CD4-positive, alpha-beta T cell treated with Interleukin-2 at 100 ng/mL for 4 hours (primary cell): Measurements from ENCODE around the gene PHEX.
A peak's percentile ranks its signal among the peaks of the same experiment; 100 is the strongest.

ENCODE experiments used
- DNase-seq: peaks from one replicate; pipeline ENCODE4 v3.0.0-alpha.2; 2020; ENCODE audit warnings: low spot score

The PHEX gene

DNA sequence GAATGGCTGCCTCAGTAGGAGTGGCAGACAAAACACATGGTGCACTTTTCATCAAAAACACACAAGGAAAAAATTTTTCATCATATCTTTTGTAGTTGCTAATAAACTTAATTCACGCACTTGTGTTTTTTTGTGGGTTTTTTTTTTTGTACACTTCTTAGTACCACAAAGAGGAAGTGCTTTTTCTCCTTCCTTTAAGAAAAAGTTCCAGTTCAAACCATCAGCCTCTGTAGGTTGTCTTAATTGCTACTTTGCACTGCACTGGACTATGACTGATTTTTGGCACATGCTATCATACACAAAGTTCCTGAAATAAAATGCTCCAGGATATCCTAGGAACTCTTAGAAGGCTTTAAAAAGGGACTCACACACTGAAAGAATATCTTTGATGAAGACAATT lies at the start of gene PHEX:
Gene PHEX (plus strand): TSS at position 242 of the 400 bp plus-strand sequence. CDS start 681 bp downstream, outside the sequence.
- no peak for DNase-seq

DNA sequence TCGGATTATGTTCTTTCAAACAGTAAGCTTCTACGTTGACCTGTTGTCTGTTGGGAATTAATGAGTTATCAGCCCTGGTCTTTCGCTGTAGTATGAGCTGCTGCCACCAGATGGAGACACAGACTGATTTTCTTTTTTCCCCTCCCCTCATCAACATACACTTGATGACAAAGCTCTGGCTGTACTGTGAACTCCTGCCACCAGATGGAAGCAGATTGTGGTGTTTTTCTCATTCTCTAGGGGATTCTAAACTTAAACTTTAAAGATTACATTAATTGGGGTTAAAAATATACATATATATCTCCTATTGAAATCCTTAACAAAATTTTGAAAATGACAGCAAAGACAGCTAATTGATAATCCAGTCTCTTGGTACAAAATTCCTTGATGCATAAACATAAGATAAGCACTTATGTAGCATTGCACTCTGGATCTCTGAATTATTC lies 46.8 kb upstream of the PHEX start:
- DNase-seq: peak; percentile 75

DNA sequence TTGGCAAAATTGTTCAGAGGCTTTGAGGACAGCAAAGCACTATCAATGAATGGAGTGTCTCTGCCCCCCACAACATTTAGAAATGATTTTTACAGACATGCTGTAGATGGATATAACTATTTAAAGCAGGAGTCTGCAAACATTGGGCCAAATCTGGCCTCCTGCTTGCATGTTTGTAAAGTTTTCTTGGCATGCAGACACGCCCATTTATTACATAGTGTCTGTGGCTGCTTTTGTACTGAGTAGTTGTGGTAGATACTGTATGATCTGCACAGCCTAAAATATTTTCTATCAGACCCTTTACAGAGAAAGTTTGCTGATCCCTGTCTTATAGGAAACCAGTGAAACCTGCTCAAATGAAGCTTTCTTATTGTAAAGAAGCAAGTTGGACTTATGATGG lies 45.5 kb upstream of the PHEX start:
- DNase-seq: no peak

DNA sequence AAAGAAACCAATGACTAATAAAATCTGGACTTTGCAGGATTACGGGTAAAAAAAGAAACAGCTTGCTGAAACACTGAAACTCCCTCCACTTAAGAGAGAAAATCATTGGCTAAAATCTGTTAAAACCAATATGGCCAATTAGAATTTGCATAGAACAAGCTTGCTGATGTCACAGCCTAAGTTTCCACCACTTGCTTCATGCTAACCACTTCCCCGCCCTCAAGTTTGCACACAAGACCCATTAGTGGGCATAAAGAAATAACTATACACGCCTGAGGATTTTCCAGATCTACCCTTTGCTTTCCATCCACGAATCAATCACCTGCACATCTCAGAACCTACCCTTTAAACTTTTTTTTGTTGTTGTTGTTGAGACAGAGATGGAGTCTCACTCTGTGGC lies 42.7 kb upstream of the PHEX start:
- DNase-seq: no peak

DNA sequence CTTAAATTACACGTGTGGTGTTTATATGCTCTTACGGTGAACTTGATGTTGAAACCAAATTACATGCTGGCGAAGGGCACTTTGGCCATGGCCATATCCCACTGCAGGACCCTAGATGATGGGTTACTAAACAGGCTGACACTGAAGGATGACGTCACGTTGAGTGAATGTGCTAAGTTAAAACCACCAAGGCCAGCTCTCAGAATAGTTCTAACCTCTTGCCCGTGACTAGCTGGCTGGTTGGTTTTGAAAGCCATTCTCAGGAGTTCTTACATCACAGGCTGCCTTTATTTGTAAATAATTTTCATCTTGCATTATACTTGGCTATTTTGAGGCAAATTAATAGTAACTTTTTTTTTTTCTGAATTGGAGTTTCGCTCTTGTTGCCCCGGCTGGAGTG lies 41.3 kb upstream of the PHEX start:
- no peak for DNase-seq

DNA sequence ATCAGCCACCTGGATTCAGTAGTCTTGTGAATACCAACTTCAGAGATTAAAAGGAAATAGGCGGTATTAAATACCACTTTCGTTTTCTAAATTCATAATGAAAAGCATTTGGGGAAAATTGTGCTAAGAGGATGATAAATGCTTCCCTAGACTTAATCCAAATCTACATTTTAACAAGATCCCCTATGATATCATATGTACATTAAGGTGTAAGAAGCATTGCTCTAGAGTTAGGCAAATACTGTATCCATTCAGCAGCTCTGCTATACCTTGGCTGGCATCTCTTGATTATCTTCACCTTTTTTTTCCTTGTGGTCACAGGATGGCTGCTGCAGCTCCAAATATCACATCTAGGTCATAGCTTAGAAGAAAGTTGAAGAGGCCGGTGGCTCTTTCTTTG lies 40.6 kb upstream of the PHEX start:
- DNase-seq: no peak

DNA sequence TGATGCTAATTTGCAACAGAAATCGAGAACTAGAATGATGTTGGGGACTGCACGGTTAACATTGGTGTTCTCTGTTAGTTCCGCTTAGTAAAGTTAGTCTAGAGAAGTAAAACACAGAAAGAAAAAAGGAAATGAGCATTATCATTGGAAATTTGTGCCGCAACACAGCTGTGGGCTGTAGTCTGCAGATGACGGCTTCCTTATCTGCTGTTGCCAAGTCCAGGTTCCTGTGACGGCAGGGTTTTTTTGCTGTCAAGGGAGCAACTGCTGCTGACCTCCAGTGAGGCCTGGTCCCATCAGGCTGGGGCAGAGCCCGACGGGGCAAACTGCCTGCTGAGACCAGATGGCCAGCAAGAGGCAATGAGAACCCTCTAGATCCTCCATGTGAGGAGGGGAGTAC lies 38.9 kb upstream of the PHEX start:
- no peak for DNase-seq

DNA sequence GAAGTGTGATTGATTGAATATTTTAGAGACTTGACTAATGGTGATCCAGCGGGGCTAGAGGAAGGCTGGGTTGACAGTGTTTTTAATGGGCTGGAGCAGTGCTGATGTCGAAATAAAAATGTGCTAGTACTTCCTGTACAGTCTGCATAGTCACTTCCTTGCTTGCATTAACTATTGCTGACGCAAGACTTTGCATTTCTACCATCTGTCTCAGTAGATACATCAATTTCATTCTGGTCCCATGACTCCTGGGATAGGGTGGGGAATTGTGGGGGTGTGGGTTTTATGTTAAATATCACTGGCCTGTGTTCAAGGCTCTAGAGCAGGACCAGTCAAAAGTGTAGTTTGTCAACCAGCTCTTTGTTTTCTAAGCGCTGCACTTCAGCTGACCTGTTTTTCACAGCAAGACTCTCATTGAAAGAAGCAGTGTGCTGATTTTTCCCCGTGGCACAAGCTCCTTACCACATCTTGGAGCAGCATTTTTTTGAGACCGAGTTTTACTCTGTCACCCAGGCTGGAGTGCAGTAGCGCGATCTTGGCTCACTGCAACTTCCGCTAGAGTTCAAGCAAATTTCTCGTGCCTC lies 35.2 kb upstream of the PHEX start:
- no peak for DNase-seq

DNA sequence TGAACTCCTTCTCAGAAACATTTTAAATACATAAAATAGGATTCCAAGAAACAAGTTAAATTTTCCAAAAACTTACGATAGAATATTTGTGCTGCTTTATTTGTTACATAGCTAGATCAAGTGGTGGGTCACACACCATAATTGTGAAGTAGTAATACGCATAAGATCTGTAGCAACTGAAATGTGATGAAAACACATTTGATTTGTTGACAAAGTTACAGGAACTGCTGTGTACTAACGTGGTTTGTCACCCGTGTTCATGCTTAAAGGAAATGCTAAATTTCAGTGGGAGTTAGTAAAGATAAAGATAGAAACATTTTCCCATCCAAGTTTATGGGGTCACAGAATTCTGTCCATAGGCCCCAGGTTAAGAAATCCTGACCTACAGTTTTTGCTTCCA lies 34.1 kb upstream of the PHEX start:
- no peak for DNase-seq

DNA sequence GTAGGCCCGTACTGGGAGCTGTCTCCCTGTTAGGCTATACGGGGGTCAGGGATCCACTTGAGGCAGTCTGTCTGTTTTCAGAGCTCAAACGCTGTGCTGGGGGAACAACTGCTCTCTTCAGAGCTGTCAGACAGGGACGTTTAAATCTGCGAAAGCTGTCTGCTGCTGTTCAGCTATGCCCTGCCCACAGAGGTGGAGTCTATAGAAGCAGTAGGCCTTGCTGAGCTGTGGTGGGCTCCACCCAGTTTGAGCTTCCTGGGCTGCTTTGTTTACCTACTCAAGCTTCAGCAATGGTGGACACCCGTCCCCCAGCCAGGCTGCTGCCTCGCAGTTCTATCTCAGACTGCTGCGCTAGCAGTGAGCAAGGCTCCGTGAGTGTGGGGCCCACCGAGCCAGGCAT lies 27.3 kb upstream of the PHEX start:
- no peak for DNase-seq

DNA sequence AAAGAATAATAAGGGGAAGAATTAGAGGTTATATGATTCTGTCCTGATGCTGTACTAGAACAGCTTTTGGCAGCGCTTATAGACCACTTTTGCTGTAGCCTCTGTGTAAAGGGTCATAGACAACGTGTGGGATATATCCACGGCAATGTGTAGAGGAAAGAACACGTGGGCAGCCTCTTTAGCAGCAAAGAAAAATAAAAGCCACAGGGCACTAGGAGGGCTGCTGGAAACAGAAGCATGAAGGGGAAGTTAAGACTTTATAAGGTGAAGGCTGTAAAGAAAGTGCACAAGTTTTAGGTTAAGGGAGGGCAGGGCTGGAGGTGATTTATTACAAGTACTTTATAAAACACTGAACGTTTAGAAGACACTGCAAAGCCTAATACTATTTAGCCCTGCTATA lies 20.1 kb upstream of the PHEX start:
- no peak for DNase-seq

DNA sequence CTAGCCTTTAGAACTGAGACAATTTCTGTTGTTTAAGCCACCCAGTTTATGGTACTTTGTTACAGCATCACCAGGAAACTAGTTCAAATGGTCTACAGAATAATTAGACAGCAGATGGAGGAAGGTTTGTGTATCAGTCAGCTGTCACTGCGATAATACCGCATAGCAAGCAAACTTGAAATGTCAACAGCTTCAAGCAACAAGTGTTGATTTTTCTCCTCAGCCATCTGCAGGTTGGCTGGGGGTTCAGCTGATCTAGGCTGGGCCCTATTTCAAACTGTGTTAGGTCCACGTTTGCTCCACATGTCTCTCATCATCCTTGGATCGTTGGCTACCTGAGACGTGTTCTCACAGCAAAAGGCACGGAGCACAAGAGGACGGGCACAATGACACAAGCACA lies 19.2 kb upstream of the PHEX start:
- no peak for DNase-seq

DNA sequence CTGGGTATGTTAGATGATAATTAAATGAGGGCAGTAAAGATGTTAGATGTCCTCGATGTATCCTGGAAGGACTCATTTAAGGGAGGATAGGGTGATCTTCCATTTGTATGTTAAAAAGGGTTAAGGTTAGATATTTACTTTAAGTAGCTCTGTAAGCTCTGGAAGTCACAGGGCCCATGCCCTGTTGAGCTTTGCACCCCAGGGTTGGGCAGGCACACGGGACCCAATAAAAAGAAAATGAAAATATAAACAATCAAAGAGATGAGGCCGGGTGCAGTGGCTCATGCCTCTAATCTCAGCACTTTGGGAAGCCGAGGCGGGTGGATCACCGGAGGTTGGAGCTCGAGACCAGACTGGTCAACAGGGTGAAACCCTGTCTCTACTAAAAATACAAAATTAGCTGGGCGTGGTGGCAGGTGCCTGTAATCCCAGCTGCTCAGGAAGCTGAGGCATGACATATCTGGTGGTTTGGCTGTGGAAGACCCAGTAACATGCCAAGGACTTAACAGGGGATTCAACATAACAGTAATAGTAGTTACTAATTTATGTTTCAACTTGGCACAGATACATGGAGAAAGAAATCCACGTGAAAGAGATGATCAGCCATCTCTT lies 16.9 kb upstream of the PHEX start:
- no peak for DNase-seq

DNA sequence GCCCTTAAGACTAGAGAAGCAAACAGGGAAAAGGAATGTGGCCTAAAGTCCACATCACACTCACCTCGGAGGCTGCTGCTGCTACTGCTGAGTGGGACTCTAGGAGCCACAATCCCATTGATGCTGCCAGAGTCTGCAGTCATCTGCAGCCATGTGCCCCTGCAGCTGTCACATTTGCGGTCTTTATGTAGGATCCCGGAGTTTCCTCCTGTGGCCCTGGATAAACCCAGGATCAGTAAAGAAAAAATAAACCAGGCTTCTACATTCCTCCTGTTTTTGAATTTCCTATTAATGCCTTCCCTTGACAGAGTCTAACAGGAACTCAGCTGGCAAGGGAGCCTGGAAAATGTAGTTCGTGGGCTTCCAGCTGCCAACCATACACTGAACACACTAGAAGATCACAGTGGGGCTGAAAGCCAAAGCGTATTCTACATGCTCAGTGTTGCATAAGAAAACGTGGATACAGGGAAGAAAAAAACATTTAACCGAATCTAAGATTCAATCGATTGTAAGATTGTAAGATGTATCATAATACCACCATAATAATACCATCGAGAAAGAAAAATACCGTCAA lies 10.3 kb upstream of the PHEX start:
- no peak for DNase-seq

DNA sequence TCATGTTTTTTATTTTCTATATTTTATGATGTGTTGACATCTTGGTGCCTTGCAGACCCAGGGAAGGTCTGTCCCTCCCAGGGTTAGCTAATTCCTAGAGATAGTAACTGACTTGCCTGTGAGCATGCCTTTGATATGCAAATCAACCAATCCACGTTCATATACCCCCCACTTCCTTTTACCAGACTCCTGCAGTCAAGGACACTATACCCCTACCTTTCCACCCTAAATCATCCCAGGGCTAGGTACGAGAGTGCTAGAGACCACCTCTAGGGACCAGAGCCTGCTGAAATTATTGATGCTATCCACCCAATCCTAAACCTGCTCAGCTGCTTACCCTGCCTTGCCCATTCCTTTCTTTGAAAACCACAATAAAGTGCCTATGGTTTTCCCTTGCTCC lies 7.5 kb upstream of the PHEX start:
- DNase-seq: no peak

DNA sequence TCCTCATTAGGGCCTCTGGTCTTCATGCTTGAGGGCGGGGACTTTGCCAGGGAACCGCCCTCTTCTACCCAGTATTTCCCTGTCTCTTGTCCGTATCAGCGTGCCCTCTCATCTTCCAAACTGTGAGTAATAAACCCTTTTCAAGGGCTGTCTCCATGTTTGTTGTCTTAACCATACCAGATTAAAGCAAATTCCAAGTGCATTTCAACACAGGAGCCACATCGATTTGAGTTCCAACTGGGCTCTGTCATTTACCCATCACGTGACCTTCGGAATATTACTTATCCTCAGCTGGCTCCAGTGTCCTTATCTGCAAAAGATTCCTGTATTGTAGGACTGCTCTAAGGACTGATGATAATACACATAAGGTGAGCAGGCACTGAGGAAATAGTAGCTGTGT lies 6.4 kb upstream of the PHEX start:
- DNase-seq: no peak

DNA sequence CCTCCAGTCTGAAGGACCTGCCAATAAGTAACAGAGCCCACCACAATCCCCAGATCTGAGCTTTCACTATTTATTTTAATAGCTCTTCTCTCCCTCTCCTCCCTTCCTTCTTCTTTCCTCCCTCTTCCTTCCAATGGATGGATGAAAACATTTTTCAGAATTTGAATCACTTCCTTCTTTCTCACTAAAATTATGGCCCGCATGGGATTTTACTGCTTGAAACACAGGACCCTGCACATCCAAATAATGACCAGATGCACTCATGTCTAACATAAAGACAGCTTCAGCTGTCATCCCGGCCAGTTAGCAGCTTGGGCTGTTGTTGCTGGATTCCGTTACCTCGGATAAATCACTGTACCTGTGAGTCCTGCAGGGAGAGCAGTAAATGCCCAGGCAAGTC lies 5.4 kb upstream of the PHEX start:
- DNase-seq: no peak

DNA sequence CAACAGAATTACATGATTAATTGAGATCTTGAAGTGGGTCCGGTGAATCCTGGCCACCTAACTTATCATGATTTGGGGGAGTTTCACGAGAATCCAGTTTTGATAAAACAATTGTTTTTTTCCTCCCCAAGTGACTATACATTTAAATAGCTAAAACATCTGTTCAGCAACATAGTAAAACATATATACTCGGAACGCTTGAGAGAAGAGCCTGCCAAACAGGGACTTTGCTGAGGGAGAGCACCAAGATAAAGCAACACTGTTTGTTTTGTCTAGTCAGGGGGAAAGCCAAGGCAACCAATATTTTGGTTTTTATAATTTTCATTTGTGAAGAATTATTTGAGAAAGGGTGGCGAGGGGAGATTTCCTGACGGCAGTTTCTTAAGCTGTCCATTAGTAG lies 381 bp downstream of the PHEX start:
- DNase-seq: no peak

DNA sequence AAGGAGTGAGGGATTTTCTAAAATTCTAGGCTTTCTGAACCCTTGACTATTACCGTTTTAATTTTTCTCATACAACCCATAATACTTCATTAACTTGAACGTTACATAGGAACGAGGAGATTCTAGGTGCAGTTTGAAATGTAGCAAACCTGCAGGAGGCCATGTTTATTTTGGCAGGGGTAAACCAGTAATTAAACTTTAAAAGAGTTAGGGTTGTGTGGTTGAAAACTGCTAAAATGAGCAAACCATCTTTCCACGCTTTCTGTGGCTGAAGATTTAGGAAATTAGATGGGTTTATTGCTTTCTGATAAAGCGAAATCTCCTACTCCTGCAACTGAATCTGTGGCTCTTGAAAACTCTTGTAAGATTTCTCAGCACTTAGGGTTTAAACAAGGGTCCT lies 1.7 kb downstream of the PHEX start:
- no peak for DNase-seq

DNA sequence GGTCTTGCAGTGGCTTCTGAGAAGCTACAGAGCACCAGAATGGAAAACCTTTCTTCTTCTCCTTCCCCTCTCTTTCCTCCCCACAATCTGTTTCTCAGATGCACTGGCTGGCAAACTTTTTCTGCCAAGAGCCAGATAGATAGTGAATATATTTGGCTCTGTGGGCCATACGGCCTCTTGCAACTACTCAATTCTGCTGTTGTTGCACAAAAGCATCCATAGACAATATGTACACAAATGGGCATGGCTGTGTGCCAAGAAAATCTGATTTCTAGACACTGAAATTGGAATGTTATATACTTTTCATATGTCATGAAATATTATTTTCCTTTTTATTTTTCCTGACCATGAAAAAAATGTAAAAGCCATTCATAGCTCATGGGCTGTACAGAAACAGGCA lies 3.1 kb downstream of the PHEX start:
- DNase-seq: no peak

DNA sequence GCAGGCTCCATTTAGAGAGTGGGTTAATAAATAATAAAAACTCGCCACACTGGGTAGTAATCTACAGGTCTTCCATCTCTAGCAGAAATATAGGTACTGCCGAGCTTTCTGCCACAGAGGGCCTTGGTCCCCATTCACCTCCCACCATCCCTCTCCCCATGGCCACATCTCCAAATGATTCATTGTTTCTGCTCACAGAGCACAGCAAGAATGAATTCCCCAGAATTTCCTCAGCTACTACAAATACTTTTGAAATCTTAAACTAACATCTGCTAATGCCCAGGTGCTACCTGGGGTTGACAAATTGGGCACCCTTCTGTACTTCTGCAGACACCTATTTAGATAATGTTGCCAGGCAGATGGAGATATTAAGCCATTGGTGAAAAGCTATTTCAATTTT lies 5.1 kb downstream of the PHEX start:
- no peak for DNase-seq

DNA sequence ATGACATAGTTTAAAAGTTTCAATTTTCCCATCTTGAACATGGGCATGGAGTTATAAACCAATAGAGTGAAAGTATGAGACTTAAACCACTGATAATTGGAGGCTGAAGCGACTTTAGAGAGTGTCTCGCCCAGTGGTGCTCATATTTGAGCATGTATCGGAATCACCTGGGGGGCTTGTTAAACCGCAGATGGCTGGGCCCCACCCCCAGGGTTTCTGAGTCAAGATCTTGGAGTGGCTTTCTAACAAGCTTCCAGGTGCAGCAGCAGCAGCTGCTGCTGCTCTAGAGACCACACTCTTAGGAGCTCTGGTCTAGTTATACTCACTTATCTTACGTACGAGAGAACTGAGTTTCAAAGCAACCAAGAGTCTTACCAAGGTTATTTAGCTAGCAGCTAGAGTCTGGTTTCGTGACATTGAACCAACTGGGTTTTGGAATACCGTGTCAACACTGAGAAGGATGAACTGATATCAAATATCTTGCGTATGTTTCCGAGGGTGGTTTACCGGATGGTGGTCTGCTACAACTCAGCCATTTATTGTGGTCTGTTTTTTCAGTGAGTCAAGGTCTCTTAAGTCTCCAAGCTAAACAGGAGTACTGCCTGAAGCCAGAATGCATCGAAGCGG lies 5.9 kb downstream of the PHEX start:
- DNase-seq: no peak

DNA sequence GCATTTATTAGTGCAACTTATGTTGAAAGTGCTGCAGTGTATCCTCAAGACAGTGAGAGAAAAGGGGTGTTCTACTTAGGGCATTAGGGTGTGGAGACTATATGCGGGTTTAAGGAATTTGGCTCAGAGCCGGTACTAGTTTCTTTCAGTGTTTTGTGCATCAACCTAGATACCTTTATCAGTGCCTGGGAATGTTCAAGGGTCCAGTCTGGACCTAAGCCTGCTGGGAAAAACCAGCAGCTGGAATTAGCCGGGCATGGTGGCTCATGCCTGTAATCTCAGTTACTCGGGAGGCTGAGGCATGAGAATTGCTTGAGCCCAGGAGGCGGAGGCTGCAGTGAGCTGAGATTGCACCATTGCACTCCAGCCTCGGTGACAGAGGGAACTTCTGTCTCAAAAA lies 7.4 kb downstream of the PHEX start:
- no peak for DNase-seq

DNA sequence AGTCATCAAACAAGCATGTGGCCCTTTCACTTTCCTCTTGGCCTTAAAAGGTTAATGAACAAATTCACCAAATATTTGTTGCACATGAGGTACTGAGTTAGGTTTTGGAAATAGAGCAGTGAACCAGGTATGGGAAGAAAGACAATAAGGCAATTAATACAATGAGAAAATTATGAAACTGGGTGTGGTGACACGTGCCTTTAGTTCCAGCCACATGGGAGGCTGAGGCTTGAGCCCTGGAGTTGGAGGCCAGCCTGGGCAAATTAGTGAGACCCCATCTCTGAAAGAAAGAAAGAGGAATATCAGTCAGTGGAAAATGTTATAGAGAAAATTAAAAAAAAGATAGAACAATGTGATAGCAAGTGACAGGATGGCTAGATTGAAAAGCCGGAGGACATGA lies 8.1 kb downstream of the PHEX start:
- no peak for DNase-seq
